Bronchial epithelial cell (primary cell): Measurements from ENCODE around the gene MAMDC4. TPM values are rescaled to one million over a fixed set of nuclear protein-coding genes. Genes with fewer than 3 reads are reported as not detected.

ENCODE experiments used
- DNase-seq: peaks from one replicate; pipeline ENCODE4 v3.0.0-alpha.2; 2010; ENCODE audit warnings: low read depth
- FAIRE-seq: peaks from 2 replicates; lab custom pipeline; 2011; peaks lifted over from hg19 to GRCh38; lab: Jason Lieb, UNC
- H3K27me3 ChIP-seq: 2 replicates; pipeline ENCODE4 v1.5.1; 2011; ENCODE audit warnings: low read length; ENCODE audit not compliant: control insufficient read depth, insufficient read depth
- H3K36me3 ChIP-seq: 2 replicates; pipeline ENCODE4 v1.5.1; 2011; ENCODE audit warnings: low read length; ENCODE audit not compliant: control insufficient read depth, insufficient read depth
- H3K4me3 ChIP-seq: 2 replicates; pipeline ENCODE4 v1.5.1; 2011; ENCODE audit warnings: mild to moderate bottlenecking, low read depth, low read length, control low read depth
- total RNA-seq: library from RNA; depleted of rRNA; stranded (reverse); fragments of >200 nt; gene quantifications from 2 replicates; pipeline ENCODE4 v1.2.1, GENCODE V29; 2014
- TF ChIP-seq, protein P1 (sequence below): IDR thresholded peaks from 2 replicates; pipeline ENCODE4 v1.5.1; 2011; ENCODE audit warnings: mild to moderate bottlenecking, moderate library complexity, low read length, control low read depth, inconsistent platforms; ENCODE audit not compliant: insufficient read depth, severe bottlenecking

The MAMDC4 gene
- total RNA-seq, 1 donor from 2014 or later, result 1.1 TPM

- TF ChIP-seq, protein P1, sequence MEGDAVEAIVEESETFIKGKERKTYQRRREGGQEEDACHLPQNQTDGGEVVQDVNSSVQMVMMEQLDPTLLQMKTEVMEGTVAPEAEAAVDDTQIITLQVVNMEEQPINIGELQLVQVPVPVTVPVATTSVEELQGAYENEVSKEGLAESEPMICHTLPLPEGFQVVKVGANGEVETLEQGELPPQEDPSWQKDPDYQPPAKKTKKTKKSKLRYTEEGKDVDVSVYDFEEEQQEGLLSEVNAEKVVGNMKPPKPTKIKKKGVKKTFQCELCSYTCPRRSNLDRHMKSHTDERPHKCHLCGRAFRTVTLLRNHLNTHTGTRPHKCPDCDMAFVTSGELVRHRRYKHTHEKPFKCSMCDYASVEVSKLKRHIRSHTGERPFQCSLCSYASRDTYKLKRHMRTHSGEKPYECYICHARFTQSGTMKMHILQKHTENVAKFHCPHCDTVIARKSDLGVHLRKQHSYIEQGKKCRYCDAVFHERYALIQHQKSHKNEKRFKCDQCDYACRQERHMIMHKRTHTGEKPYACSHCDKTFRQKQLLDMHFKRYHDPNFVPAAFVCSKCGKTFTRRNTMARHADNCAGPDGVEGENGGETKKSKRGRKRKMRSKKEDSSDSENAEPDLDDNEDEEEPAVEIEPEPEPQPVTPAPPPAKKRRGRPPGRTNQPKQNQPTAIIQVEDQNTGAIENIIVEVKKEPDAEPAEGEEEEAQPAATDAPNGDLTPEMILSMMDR, result no peak
- no peaks in the 10 kb centered on the region for H3K27me3 ChIP-seq
- H3K4me3 ChIP-seq, result no peak overlapping the region
- FAIRE-seq (no peak), DNase-seq (no peak)
- H3K36me3 ChIP-seq, result peaks cover 11% of the 10 kb centered on the region
Measured at GRCh38 chr9:136896027-136896426, 43.9 kb downstream of the MAMDC4 start.

- FAIRE-seq (no peak), DNase-seq (no peak)
- Histone ChIP-seq H3K4me3 (no peak overlapping the region), H3K36me3 (peaks cover 8% of the 10 kb centered on the region), H3K27me3 (no peaks in the 10 kb centered on the region)
- TF ChIP-seq, protein P1, result no peak
Measured at GRCh38 chr9:136898483-136899100, 46.4 kb downstream of the MAMDC4 start.

DNA sequence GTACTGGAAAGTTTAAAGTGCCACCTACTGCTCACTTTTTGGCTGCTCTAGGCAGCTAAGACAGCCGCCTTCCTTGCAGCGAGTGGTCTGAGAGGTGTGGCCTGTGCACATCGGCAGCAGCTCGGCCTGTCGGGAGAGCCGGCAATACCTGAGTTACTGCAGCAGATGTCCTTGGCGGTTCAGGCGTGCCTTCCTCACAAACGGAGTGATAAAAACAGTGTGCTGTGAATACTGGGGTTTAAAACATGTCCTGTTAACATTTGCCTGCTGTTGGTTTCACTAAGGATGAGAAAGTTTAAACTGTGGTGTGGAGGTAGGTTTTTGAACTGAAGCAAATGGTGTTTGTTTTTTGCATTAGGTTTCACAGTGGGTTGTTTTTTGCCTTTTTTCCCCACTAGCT, 47.0 kb downstream of the MAMDC4 start:
- Histone ChIP-seq H3K27me3 (no peaks in the 10 kb centered on the region), H3K4me3 (no peak overlapping the region), H3K36me3 (peaks cover 8% of the 10 kb centered on the region)
- TF ChIP-seq, protein P1, result no peak
- DNase-seq, result no peak
- no peak for FAIRE-seq

GRCh38 chr9:136900556-136900955, 48.4 kb downstream of the MAMDC4 start:
- no peak for FAIRE-seq
- peaks cover 10% of the 10 kb centered on the region for H3K36me3 ChIP-seq
- TF ChIP-seq, protein P1, result no peak

GRCh38 chr9:136900988-136901515, 48.9 kb downstream of the MAMDC4 start:
- Histone ChIP-seq H3K4me3 (no peak overlapping the region), H3K36me3 (peaks cover 10% of the 10 kb centered on the region), H3K27me3 (no peaks in the 10 kb centered on the region)
- TF ChIP-seq, protein P1, result no peak
- FAIRE-seq (no peak), DNase-seq (peak; percentile 66)

More at GRCh38 chr9:136900556-136900955, 48.4 kb downstream of the MAMDC4 start:
- Histone ChIP-seq H3K27me3 (no peaks in the 10 kb centered on the region), H3K4me3 (no peak overlapping the region)
- DNase-seq, result no peak
